Neural cell (in vitro differentiated cells): Measurements from ENCODE around the gene OR9Q2. TPM values are rescaled to one million over a fixed set of nuclear protein-coding genes. Genes with fewer than 3 reads are reported as not detected.

Experiments used
- H2AFZ ChIP-seq: fragments of 200-600, 300-800 bp; sonication (generic), shearing (Covaris generic); 2 replicates; pipeline ENCODE4 v1.6.0; 2014; ENCODE audit warnings: low read depth, mild to moderate bottlenecking, antibody characterized with exemption, low read length, moderate library complexity
- H3F3A ChIP-seq: fragments of 200-600 bp; shearing (Covaris generic); 2 replicates; pipeline ENCODE4 v1.6.1; 2016; ENCODE audit warnings: mild to moderate bottlenecking, moderate library complexity, mixed read lengths, antibody characterized with exemption, low read length; ENCODE audit not compliant: insufficient read depth, poor library complexity, severe bottlenecking
- H3K27ac ChIP-seq: fragments of 200-600, 300-800 bp; sonication (generic), shearing (Covaris generic); 2 replicates; pipeline ENCODE4 v1.5.1; 2014; ENCODE audit warnings: mild to moderate bottlenecking, low read length, moderate library complexity
- H3K27me3 ChIP-seq: fragments of 300-800, 200-600 bp; sonication (generic), shearing (Covaris generic); 2 replicates; pipeline ENCODE4 v1.6.0; 2014; ENCODE audit warnings: mild to moderate bottlenecking, low read depth, low read length, moderate library complexity; ENCODE audit not compliant: insufficient read depth
- H3K36me3 ChIP-seq: fragments of 300-800, 200-600 bp; sonication (generic), shearing (Covaris generic); 2 replicates; pipeline ENCODE4 v1.5.1; 2014; ENCODE audit warnings: mild to moderate bottlenecking, antibody characterized with exemption, low read length, moderate library complexity; ENCODE audit not compliant: insufficient read depth
- H3K4me2 ChIP-seq: fragments of 300-800, 200-600 bp; sonication (generic), shearing (Covaris generic); 2 replicates; pipeline ENCODE4 v1.6.0; 2014; ENCODE audit warnings: mild to moderate bottlenecking, low read length
- H3K4me3 ChIP-seq: fragments of 300-800, 200-600 bp; sonication (generic), shearing (Covaris generic); 2 replicates; pipeline ENCODE4 v1.5.1; 2014; ENCODE audit warnings: mild to moderate bottlenecking, low read length, moderate library complexity
- H3K79me2 ChIP-seq: fragments of 200-600 bp; shearing (Covaris generic); replicated peaks from 2 replicates; pipeline ENCODE4 v1.6.0; 2014; ENCODE audit warnings: mild to moderate bottlenecking, low read length, moderate library complexity; ENCODE audit not compliant: insufficient read depth
- H3K9ac ChIP-seq: fragments of 300-800, 200-600 bp; sonication (generic), shearing (Covaris generic); 2 replicates; pipeline ENCODE4 v1.6.1; 2016; ENCODE audit warnings: mild to moderate bottlenecking, low read length, mixed read lengths
- H3K9me2 ChIP-seq: fragments of 200-600 bp; shearing (Covaris generic); 2 replicates; pipeline ENCODE4 v1.6.1; 2016; ENCODE audit warnings: mild to moderate bottlenecking, low read length, mixed read lengths; ENCODE audit not compliant: insufficient read depth
- H3K9me3 ChIP-seq: fragments of 200-600, 300-800 bp; sonication (generic), shearing (Covaris generic); 2 replicates; pipeline ENCODE4 v1.6.1; 2016; ENCODE audit warnings: mild to moderate bottlenecking, mixed run types, low read length, moderate library complexity, mixed read lengths
- H4K20me1 ChIP-seq: fragments of 200-600 bp; shearing (Covaris generic); 2 replicates; pipeline ENCODE4 v1.6.1; 2016; ENCODE audit warnings: mild to moderate bottlenecking, mixed run types; ENCODE audit not compliant: insufficient read depth
- EP300 ChIP-seq: fragments of 450-650 bp; conservative IDR thresholded peaks from 2 replicates; pipeline ENCODE4 v1.6.1; 2014; ENCODE audit warnings: antibody characterized with exemption, mild to moderate bottlenecking, moderate library complexity; ENCODE audit not compliant: poor library complexity, severe bottlenecking
- EZH2 ChIP-seq: fragments of 200-600, 300-800 bp; shearing (Covaris generic), sonication (generic); IDR thresholded peaks from 2 replicates; pipeline ENCODE4 v1.6.1; 2014; ENCODE audit warnings: antibody characterized with exemption, low read length, borderline replicate concordance, mild to moderate bottlenecking; ENCODE audit not compliant: insufficient read depth, poor library complexity, severe bottlenecking
- MXI1 ChIP-seq: fragments of 450-650 bp; conservative IDR thresholded peaks from 2 replicates; pipeline ENCODE4 v1.6.1; 2014; ENCODE audit warnings: antibody characterized with exemption, mild to moderate bottlenecking; ENCODE audit not compliant: poor library complexity, severe bottlenecking
- POLR2AphosphoS5 ChIP-seq: IDR thresholded peaks from 2 replicates; pipeline ENCODE4 v1.6.1; 2012
- RAD21 ChIP-seq: fragments of 450-650 bp; conservative IDR thresholded peaks from 2 replicates; pipeline ENCODE4 v1.6.1; 2014; ENCODE audit warnings: antibody characterized with exemption, mild to moderate bottlenecking, moderate library complexity
- SMC3 ChIP-seq: fragments of 450-650 bp; conservative IDR thresholded peaks from 2 replicates; pipeline ENCODE4 v1.6.1; 2014; ENCODE audit warnings: antibody characterized with exemption, mild to moderate bottlenecking, moderate library complexity; ENCODE audit not compliant: poor library complexity
- TAF1 ChIP-seq: IDR thresholded peaks from 2 replicates; pipeline ENCODE4 v1.6.1; 2012; ENCODE audit warnings: low read depth
- polyA plus RNA-seq: library from polyadenylated mRNA; depleted of rRNA; stranded (reverse); fragments of >200 nt; gene quantifications from 2 replicates; pipeline ENCODE4 v1.2.3, GENCODE V29; 2014
- TF ChIP-seq, protein P1 (sequence below): fragments of 450-650 bp; IDR thresholded peaks from 2 replicates; pipeline ENCODE4 v1.5.1; 2014; ENCODE audit warnings: antibody characterized with exemption, mild to moderate bottlenecking, moderate library complexity; ENCODE audit not compliant: poor library complexity, severe bottlenecking
- TF ChIP-seq, protein P2 (sequence below): IDR thresholded peaks from 2 replicates; pipeline ENCODE4 v1.6.1; 2012; ENCODE audit warnings: borderline replicate concordance

Gene OR9Q2
- polyA plus RNA-seq, 1 donor from 2014 or later: not detected

DNA sequence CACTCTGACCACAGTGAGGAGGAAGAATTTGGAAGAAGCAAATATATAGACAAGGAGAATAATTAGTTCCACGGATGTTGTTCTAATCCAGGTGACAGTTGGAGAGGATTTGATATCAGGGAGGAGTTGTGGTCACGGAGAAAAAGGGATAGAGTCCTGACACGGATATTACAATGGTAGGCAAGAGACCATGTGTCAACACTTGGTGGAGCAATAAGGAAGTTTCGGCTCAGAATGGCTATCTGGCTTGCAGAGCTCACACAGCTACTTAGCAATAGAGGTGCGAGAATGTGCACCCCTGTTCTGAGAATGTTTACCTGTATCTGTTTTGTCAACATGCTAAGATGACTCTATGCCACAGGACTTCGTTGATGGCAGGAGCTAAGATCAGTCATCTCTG is 10.4 kb upstream of the OR9Q2 start:
- H3F3A ChIP-seq: no peaks in the 10 kb centered on the region
- H3K36me3 ChIP-seq: no peaks in the 10 kb centered on the region
- H3K4me3 ChIP-seq: no peak overlapping the region
- no peak overlapping the region for H3K4me2 ChIP-seq
- H3K27ac ChIP-seq: no peak overlapping the region
- H4K20me1 ChIP-seq: no peaks in the 10 kb centered on the region
- no peaks in the 10 kb centered on the region for H3K79me2 ChIP-seq
- H3K9ac ChIP-seq: no peak overlapping the region
- no peaks in the 10 kb centered on the region for H3K9me3 ChIP-seq
- TF ChIP-seq RAD21 (no peak), EZH2 (no peak), SMC3 (no peak), TAF1 (no peak)
- no peaks in the 10 kb centered on the region for H3K9me2 ChIP-seq
- H3K27me3 ChIP-seq: no peaks in the 10 kb centered on the region
- no peak overlapping the region for H2AFZ ChIP-seq

DNA sequence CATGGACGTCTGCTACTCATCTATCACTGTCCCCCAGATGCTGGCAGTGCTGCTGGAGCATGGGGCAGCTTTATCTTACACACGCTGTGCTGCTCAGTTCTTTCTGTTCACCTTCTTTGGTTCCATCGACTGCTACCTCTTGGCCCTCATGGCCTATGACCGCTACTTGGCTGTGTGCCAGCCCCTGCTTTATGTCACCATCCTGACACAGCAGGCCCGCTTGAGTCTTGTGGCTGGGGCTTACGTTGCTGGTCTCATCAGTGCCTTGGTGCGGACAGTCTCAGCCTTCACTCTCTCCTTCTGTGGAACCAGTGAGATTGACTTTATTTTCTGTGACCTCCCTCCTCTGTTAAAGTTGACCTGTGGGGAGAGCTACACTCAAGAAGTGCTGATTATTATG is 9.2 kb upstream of the OR9Q2 start:
- no peaks in the 10 kb centered on the region for H3K27me3 ChIP-seq
- H3K9me2 ChIP-seq: no peaks in the 10 kb centered on the region
- H3K79me2 ChIP-seq: no peaks in the 10 kb centered on the region
- H3K9me3 ChIP-seq: no peaks in the 10 kb centered on the region
- no peaks in the 10 kb centered on the region for H3F3A ChIP-seq
- no peaks in the 10 kb centered on the region for H4K20me1 ChIP-seq
- no peak overlapping the region for H3K4me3 ChIP-seq
- TF ChIP-seq MXI1 (no peak), TAF1 (no peak), SMC3 (no peak), EP300 (no peak), POLR2AphosphoS5 (no peak), EZH2 (no peak), RAD21 (no peak)
- TF ChIP-seq, protein P1, sequence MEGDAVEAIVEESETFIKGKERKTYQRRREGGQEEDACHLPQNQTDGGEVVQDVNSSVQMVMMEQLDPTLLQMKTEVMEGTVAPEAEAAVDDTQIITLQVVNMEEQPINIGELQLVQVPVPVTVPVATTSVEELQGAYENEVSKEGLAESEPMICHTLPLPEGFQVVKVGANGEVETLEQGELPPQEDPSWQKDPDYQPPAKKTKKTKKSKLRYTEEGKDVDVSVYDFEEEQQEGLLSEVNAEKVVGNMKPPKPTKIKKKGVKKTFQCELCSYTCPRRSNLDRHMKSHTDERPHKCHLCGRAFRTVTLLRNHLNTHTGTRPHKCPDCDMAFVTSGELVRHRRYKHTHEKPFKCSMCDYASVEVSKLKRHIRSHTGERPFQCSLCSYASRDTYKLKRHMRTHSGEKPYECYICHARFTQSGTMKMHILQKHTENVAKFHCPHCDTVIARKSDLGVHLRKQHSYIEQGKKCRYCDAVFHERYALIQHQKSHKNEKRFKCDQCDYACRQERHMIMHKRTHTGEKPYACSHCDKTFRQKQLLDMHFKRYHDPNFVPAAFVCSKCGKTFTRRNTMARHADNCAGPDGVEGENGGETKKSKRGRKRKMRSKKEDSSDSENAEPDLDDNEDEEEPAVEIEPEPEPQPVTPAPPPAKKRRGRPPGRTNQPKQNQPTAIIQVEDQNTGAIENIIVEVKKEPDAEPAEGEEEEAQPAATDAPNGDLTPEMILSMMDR: no peak
- TF ChIP-seq, protein P2, sequence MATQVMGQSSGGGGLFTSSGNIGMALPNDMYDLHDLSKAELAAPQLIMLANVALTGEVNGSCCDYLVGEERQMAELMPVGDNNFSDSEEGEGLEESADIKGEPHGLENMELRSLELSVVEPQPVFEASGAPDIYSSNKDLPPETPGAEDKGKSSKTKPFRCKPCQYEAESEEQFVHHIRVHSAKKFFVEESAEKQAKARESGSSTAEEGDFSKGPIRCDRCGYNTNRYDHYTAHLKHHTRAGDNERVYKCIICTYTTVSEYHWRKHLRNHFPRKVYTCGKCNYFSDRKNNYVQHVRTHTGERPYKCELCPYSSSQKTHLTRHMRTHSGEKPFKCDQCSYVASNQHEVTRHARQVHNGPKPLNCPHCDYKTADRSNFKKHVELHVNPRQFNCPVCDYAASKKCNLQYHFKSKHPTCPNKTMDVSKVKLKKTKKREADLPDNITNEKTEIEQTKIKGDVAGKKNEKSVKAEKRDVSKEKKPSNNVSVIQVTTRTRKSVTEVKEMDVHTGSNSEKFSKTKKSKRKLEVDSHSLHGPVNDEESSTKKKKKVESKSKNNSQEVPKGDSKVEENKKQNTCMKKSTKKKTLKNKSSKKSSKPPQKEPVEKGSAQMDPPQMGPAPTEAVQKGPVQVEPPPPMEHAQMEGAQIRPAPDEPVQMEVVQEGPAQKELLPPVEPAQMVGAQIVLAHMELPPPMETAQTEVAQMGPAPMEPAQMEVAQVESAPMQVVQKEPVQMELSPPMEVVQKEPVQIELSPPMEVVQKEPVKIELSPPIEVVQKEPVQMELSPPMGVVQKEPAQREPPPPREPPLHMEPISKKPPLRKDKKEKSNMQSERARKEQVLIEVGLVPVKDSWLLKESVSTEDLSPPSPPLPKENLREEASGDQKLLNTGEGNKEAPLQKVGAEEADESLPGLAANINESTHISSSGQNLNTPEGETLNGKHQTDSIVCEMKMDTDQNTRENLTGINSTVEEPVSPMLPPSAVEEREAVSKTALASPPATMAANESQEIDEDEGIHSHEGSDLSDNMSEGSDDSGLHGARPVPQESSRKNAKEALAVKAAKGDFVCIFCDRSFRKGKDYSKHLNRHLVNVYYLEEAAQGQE: no peak
- H2AFZ ChIP-seq: no peak overlapping the region
- no peak overlapping the region for H3K9ac ChIP-seq
- H3K36me3 ChIP-seq: no peaks in the 10 kb centered on the region
- H3K27ac ChIP-seq: no peak overlapping the region
- H3K4me2 ChIP-seq: no peak overlapping the region

DNA sequence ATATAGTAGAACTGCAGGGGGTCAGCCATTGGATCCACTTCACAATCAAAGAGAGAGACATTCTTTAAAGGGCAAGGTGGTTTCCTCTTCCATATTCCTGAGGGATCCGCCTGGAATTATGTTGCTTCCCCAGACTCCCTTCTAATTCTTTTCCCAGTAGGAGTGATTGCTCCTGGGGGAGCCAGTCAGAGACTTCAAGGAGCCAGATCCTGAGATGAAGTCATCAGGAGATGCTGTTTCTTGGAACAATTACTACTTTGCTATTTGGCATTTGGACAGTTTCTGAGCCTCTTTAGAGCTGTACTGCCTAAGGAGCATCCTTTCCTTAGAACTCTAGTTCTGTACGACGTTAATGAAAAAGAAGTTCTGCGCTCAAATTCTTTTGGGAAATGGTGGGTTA is 1.9 kb upstream of the OR9Q2 start:
- H4K20me1 ChIP-seq: no peaks in the 10 kb centered on the region
- no peaks in the 10 kb centered on the region for H3K79me2 ChIP-seq
- no peaks in the 10 kb centered on the region for H3K36me3 ChIP-seq
- no peaks in the 10 kb centered on the region for H3K9me3 ChIP-seq
- no peaks in the 10 kb centered on the region for H3F3A ChIP-seq
- H2AFZ ChIP-seq: no peak overlapping the region
- H3K4me2 ChIP-seq: no peak overlapping the region
- no peaks in the 10 kb centered on the region for H3K27me3 ChIP-seq
- H3K4me3 ChIP-seq: no peak overlapping the region
- H3K27ac ChIP-seq: no peak overlapping the region
- TF ChIP-seq POLR2AphosphoS5 (no peak), SMC3 (no peak), TAF1 (no peak), RAD21 (no peak), EP300 (no peak), EZH2 (no peak), MXI1 (no peak)
- TF ChIP-seq, protein P1: no peak
- TF ChIP-seq, protein P2: no peak
- H3K9me2 ChIP-seq: no peaks in the 10 kb centered on the region
- no peak overlapping the region for H3K9ac ChIP-seq
